HepG2 (cell line): Measurements from ENCODE around the gene ABRACL. TPM values are rescaled to one million over a fixed set of nuclear protein-coding genes. Genes with fewer than 3 reads are reported as not detected.

Experiments used
- ATAC-seq: fragments of 200-7000 bp; cut with Tn5 transposase; 3 replicates; pipeline ENCODE4 v1.9.1; 2020; ENCODE audit warnings: mild to moderate bottlenecking, moderate library complexity
- BruUV-seq: library from RNA; stranded (reverse); fragments of 400-500 nt; replicated peaks from 2 replicates; lab custom pipeline; 2021; lab: Mats Ljungman, UMichigan
- CTCF ChIA-PET: fragments of 300-600 bp; formaldehyde crosslinking; extraction: SDS; loops from one replicate; lab custom pipeline; 2021; ENCODE audit warnings: low total read pairs, inconsistent platforms, low intra/inter-chr PET ratio; lab: Yijun Ruan, JAX
- POLR2A ChIA-PET: fragments of 350-600 bp; sonication (Branson Sonifier 250); formaldehyde crosslinking; loops from one replicate; lab custom pipeline; 2020; ENCODE audit warnings: antibody characterized with exemption, inconsistent platforms; lab: Yijun Ruan, JAX
- DNase-seq: peaks from one replicate; pipeline ENCODE4 v3.0.0-alpha.2; 2015; ENCODE audit warnings: low spot score
- FAIRE-seq: peaks from 3 replicates; lab custom pipeline; 2011; peaks lifted over from hg19 to GRCh38; lab: Jason Lieb, UNC
- H2AFZ ChIP-seq: one replicate; pipeline ENCODE4 v1.6.1; 2011; ENCODE audit warnings: low read length, inconsistent platforms
- H3K27ac ChIP-seq: fragments of 300-600 bp; 3 replicates; pipeline ENCODE4 v1.8.0; 2011; ENCODE audit warnings: mixed run types, mild to moderate bottlenecking, mixed read lengths, low read length, inconsistent platforms; ENCODE audit not compliant: insufficient read depth; ENCODE audit errors: extremely low read length
- H3K27me3 ChIP-seq, 2 experiments: fragments of 200-600 bp in 1 of 2; 2 replicates in 1 of 2; 3 replicates in 1 of 2; pipeline versions ENCODE4 v1.6.0 to v1.8.0; 2011; ENCODE audit warnings: low read length in 2 of 2, mild to moderate bottlenecking in 2 of 2, moderate library complexity in 2 of 2, inconsistent platforms in 1 of 2; ENCODE audit not compliant: insufficient read depth in 2 of 2, control insufficient read depth in 1 of 2
- H3K36me3 ChIP-seq, 2 experiments: fragments of 200-600 bp in 1 of 2; replicated peaks in 1 of 2; 2 replicates in 1 of 2; 3 replicates in 1 of 2; pipeline versions ENCODE4 v1.5.1 to v1.8.0; 2011; ENCODE audit warnings: low read length in 2 of 2, inconsistent platforms in 1 of 2; ENCODE audit not compliant: insufficient read depth in 2 of 2, control insufficient read depth in 1 of 2
- H3K4me1 ChIP-seq: 2 replicates; pipeline ENCODE4 v1.5.1; 2012; ENCODE audit warnings: low read length, inconsistent platforms; ENCODE audit not compliant: insufficient read depth
- H3K4me2 ChIP-seq: 2 replicates; pipeline ENCODE4 v1.6.0; 2011; ENCODE audit warnings: low read depth, low read length, inconsistent platforms
- H3K4me3 ChIP-seq, 3 experiments: fragments of 200-600 bp in 1 of 3; sonication (generic), shearing (Covaris generic) in 1 of 3; replicated peaks in 1 of 3; 2 replicates each; pipeline ENCODE4 v1.5.1; 2011 to 2016; ENCODE audit warnings: low read length in 3 of 3, inconsistent platforms in 2 of 3, low read depth in 2 of 3, mild to moderate bottlenecking in 2 of 3, control low read depth in 1 of 3, mixed read lengths in 1 of 3; ENCODE audit not compliant: insufficient read depth in 1 of 3
- H3K79me2 ChIP-seq: one replicate; pipeline ENCODE4 v1.6.1; 2011; ENCODE audit warnings: low read length, inconsistent platforms; ENCODE audit not compliant: insufficient read depth
- H3K9ac ChIP-seq: 2 replicates; pipeline ENCODE4 v1.6.0; 2011; ENCODE audit warnings: mild to moderate bottlenecking, low read depth, low read length, inconsistent platforms; ENCODE audit not compliant: insufficient read depth
- H3K9me3 ChIP-seq: 2 replicates; pipeline ENCODE4 v1.5.1; 2012; ENCODE audit warnings: mild to moderate bottlenecking, low read length
- H4K20me1 ChIP-seq: 2 replicates; pipeline ENCODE4 v1.6.0; 2011; ENCODE audit warnings: inconsistent platforms, mild to moderate bottlenecking, low read length, moderate library complexity; ENCODE audit not compliant: insufficient read depth
- ADNP ChIP-seq: sonication (generic); formaldehyde crosslinking; IDR thresholded peaks from 2 replicates; pipeline ENCODE4 v1.4.0; 2020; ENCODE audit warnings: missing genetic modification reagents
- AKNA ChIP-seq: sonication (generic); formaldehyde crosslinking; IDR thresholded peaks from 2 replicates; pipeline ENCODE4 v1.4.0; 2020; ENCODE audit warnings: missing genetic modification reagents, borderline replicate concordance
- PHF21A ChIP-seq: sonication (generic); formaldehyde crosslinking; IDR thresholded peaks from 2 replicates; pipeline ENCODE4 v1.5.0; 2020; ENCODE audit warnings: mild to moderate bottlenecking, missing genetic modification reagents
- POGK ChIP-seq: sonication (generic); formaldehyde crosslinking; conservative IDR thresholded peaks from 2 replicates; pipeline ENCODE4 v1.8.0; 2022; ENCODE audit warnings: mild to moderate bottlenecking, moderate library complexity, missing genetic modification reagents
- ZNF552 ChIP-seq: sonication (generic); formaldehyde crosslinking; IDR thresholded peaks from 2 replicates; pipeline ENCODE4 v1.9.0; 2022; ENCODE audit warnings: missing genetic modification reagents, mild to moderate bottlenecking, borderline replicate concordance
- ZNF883 ChIP-seq: sonication (generic); formaldehyde crosslinking; IDR thresholded peaks from 2 replicates; pipeline ENCODE4 v1.5.1; 2020; ENCODE audit warnings: mild to moderate bottlenecking, missing genetic modification reagents; ENCODE audit errors: not compliant biosample characterization
- WGBS: methylation state at CpG from one replicate; pipeline ENCODE4 v1.1.6; 2017; ENCODE audit warnings: low lambda C conversion rate; 5-methylcytosine and 5-hydroxymethylcytosine counted together
- in situ Hi-C: cut with HindIII; loops from 2 replicates; pipeline ENCODE4 v1.10.0; 2017; ENCODE audit warnings: low pct_unique_long_range_greater_than_20kb; ENCODE audit not compliant: extremely low pct_ligation_motif_present
- intact Hi-C: fragments of 100-400 bp; cut with micrococcal nuclease; formaldehyde crosslinking; loops from one replicate; pipeline ENCODE4 v1.10.0; 2022; ENCODE audit not compliant: unreplicated experiment
- polyA plus RNA-seq, 8 experiments: library from polyadenylated mRNA; depleted of rRNA in 3 of 8; stranded (reverse) in 7 of 8; unstranded in 1 of 8; fragments of >200 nt; fragmentation: Illumina TruSeq in 4 of 8; extraction: Trizol in 4 of 8; gene quantifications; 2 replicates each; pipeline versions ENCODE4 v1.2.1 to v1.2.3, GENCODE V29; 2011 to 2016; ENCODE audit warnings: low read depth in 4 of 8, missing spikeins in 1 of 8, mixed read lengths in 1 of 8; ENCODE audit not compliant: insufficient read depth in 1 of 8
- total RNA-seq, 5 experiments: library from RNA; depleted of rRNA; stranded (reverse); fragments of >200 nt; fragmentation: Illumina TruSeq; extraction: Trizol; gene quantifications; 2 replicates each; pipeline ENCODE4 v1.2.3, GENCODE V29; 2016; ENCODE audit warnings: low read depth in 1 of 5
- TF ChIP-seq, protein P1 (sequence below): sonication (generic); formaldehyde crosslinking; IDR thresholded peaks from 2 replicates; pipeline ENCODE4 v1.4.0; 2020; ENCODE audit warnings: missing genetic modification reagents
- TF ChIP-seq, protein P2 (sequence below): sonication (generic); formaldehyde crosslinking; IDR thresholded peaks from 2 replicates; pipeline ENCODE4 v1.5.1; 2020; ENCODE audit warnings: mild to moderate bottlenecking, missing genetic modification reagents

The ABRACL gene
- total and polyA plus RNA-seq, 2 of the 13 experiments (the other 11 are each of a cell fraction or from before 2014, with no cell fraction given): 1.4 to 5.4 TPM

DNA sequence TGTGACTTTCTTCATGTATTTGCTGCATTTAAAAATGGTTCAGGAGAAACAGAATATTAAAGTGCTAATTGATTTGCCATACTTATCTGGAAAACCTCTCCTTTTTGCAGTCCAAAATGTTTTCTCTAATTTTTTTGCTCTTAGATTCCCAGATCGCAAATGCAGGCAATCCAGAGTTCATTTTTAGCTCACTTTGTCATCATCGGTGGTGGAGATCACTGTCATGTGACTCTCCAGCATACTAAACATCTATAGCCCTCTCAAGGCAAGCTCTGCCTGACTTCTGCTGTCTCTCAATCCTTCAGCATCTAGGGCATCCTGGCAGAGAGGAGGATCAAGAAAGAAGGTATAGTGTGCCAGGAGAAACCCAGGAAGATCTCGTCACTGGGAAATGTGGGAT is 24.8 kb downstream of the ABRACL start:
- H3K27me3 ChIP-seq: peaks cover 1 to 24% of the 10 kb centered on the region in 2 experiments; a peak in 3 of 5 replicates
- FAIRE-seq (no peak), ATAC-seq (no peak), DNase-seq (no peak)
- H3K27ac ChIP-seq: no peak overlapping the region
- intact Hi-C loops: no loop called here
- no peak overlapping the region for H3K4me2 ChIP-seq
- POLR2A ChIA-PET: no interaction called here
- H2AFZ ChIP-seq: no peak overlapping the region
- no peaks in the 10 kb centered on the region for H3K79me2 ChIP-seq
- CTCF ChIA-PET: no interaction called here
- no TSS peak for BruUV-seq
- in situ Hi-C loops: no loop called here
- no peak overlapping the region for H3K9ac ChIP-seq
- 0% methylated on average over 3 of the region's 3 CpGs for WGBS
- no peaks in the 10 kb centered on the region for H3K4me1 ChIP-seq
- H3K9me3 ChIP-seq: no peaks in the 10 kb centered on the region
- no peaks in the 10 kb centered on the region for H3K36me3 ChIP-seq
- H3K4me3 ChIP-seq: no peak overlapping the region
- H4K20me1 ChIP-seq: no peaks in the 10 kb centered on the region
- TF ChIP-seq AKNA (CRISPR knock-in tag) (no peak), ZNF883 (CRISPR knock-in tag) (no peak), POGK (no peak), PHF21A (CRISPR knock-in tag) (no peak), ADNP (CRISPR knock-in tag) (no peak), ZNF552 (CRISPR knock-in tag) (no peak)
- TF ChIP-seq, protein P1, sequence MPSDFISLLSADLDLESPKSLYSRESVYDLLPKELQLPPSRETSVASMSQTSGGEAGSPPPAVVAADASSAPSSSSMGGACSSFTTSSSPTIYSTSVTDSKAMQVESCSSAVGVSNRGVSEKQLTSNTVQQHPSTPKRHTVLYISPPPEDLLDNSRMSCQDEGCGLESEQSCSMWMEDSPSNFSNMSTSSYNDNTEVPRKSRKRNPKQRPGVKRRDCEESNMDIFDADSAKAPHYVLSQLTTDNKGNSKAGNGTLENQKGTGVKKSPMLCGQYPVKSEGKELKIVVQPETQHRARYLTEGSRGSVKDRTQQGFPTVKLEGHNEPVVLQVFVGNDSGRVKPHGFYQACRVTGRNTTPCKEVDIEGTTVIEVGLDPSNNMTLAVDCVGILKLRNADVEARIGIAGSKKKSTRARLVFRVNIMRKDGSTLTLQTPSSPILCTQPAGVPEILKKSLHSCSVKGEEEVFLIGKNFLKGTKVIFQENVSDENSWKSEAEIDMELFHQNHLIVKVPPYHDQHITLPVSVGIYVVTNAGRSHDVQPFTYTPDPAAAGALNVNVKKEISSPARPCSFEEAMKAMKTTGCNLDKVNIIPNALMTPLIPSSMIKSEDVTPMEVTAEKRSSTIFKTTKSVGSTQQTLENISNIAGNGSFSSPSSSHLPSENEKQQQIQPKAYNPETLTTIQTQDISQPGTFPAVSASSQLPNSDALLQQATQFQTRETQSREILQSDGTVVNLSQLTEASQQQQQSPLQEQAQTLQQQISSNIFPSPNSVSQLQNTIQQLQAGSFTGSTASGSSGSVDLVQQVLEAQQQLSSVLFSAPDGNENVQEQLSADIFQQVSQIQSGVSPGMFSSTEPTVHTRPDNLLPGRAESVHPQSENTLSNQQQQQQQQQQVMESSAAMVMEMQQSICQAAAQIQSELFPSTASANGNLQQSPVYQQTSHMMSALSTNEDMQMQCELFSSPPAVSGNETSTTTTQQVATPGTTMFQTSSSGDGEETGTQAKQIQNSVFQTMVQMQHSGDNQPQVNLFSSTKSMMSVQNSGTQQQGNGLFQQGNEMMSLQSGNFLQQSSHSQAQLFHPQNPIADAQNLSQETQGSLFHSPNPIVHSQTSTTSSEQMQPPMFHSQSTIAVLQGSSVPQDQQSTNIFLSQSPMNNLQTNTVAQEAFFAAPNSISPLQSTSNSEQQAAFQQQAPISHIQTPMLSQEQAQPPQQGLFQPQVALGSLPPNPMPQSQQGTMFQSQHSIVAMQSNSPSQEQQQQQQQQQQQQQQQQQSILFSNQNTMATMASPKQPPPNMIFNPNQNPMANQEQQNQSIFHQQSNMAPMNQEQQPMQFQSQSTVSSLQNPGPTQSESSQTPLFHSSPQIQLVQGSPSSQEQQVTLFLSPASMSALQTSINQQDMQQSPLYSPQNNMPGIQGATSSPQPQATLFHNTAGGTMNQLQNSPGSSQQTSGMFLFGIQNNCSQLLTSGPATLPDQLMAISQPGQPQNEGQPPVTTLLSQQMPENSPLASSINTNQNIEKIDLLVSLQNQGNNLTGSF (CRISPR knock-in tag): no peak
- TF ChIP-seq, protein P2, sequence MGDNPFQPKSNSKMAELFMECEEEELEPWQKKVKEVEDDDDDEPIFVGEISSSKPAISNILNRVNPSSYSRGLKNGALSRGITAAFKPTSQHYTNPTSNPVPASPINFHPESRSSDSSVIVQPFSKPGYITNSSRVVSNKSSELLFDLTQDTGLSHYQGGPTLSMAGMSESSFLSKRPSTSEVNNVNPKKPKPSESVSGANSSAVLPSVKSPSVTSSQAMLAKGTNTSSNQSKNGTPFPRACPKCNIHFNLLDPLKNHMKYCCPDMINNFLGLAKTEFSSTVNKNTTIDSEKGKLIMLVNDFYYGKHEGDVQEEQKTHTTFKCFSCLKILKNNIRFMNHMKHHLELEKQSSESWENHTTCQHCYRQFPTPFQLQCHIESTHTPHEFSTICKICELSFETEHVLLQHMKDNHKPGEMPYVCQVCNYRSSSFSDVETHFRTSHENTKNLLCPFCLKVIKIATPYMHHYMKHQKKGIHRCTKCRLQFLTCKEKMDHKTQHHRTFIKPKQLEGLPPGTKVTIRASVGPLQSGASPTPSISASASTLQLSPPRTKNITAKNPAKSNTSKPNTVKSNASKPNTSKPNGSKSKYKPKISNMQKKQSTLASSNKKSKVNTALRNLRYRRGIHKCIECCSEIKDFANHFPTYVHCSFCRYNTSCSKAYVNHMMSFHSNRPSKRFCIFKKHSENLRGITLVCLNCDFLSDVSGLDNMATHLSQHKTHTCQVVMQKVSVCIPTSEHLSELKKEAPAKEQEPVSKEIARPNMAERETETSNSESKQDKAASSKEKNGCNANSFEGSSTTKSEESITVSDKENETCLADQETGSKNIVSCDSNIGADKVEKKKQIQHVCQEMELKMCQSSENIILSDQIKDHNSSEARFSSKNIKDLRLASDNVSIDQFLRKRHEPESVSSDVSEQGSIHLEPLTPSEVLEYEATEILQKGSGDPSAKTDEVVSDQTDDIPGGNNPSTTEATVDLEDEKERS (CRISPR knock-in tag): no peak
